Heart left ventricle (tissue), 16 donors: ENCODE results near the gene FHL1. TPM values are rescaled to one million over a fixed set of nuclear protein-coding genes. Genes with fewer than 3 reads are reported as not detected.
A peak's percentile ranks its signal among the peaks of the same experiment; 100 is the strongest.

Experiments used
- ATAC-seq, 4 donors: fragments of 200-7000 bp; cut with Tn5 transposase; one replicate each; pipeline ENCODE4 v1.9.1; 2020 to 2022; ENCODE audit warnings: moderate library complexity in 4 of 4, mild to moderate bottlenecking in 3 of 4, moderate number of reproducible peaks in 1 of 4
- DNase-seq, 5 donors: peaks; one replicate each; pipeline ENCODE4 v3.0.0-alpha.2; 2020
- H3K27ac ChIP-seq, 12 donors: fragments of 200-600 bp; sonication (generic) in 4 of 12; one replicate each; pipeline versions ENCODE4 v1.5.0 to v1.8.0; 2016 to 2022; ENCODE audit warnings: mild to moderate bottlenecking in 2 of 12
- H3K27me3 ChIP-seq, 9 donors: fragments of 200-600 bp; sonication (generic) in 2 of 9; one replicate each; pipeline versions ENCODE4 v1.5.1 to v1.8.0; 2016 to 2022; ENCODE audit warnings: mild to moderate bottlenecking in 3 of 9
- H3K36me3 ChIP-seq, 9 donors: fragments of 200-600 bp; sonication (generic) in 2 of 9; one replicate each; pipeline versions ENCODE4 v1.5.0 to v1.8.0; 2018 to 2022; ENCODE audit warnings: mild to moderate bottlenecking in 2 of 9
- H3K4me1 ChIP-seq, 12 donors: fragments of 200-600 bp; sonication (generic) in 4 of 12; one replicate each; pipeline versions ENCODE4 v1.5.0 to v1.8.0; 2016 to 2022; ENCODE audit warnings: mild to moderate bottlenecking in 3 of 12
- H3K4me3 ChIP-seq, 12 donors: fragments of 200-600 bp; sonication (generic) in 4 of 12; one replicate each; pipeline versions ENCODE4 v1.5.0 to v1.8.0; 2017 to 2022; ENCODE audit warnings: mild to moderate bottlenecking in 9 of 12, moderate library complexity in 4 of 12
- H3K9me3 ChIP-seq, 12 donors: fragments of 200-600 bp; sonication (generic) in 4 of 12; one replicate each; pipeline versions ENCODE4 v1.5.0 to v1.8.0; 2016 to 2022; ENCODE audit warnings: mild to moderate bottlenecking in 1 of 12
- CTCF ChIP-seq, 12 donors: fragments of 200-600 bp; sonication (generic) in 4 of 12; IDR thresholded peaks; one replicate each; pipeline versions ENCODE4 v1.5.0 to v1.8.0; 2018 to 2022; ENCODE audit warnings: antibody characterized with exemption in 12 of 12, mild to moderate bottlenecking in 5 of 12
- POLR2A ChIP-seq, 2 donors: fragments of 450-650 bp; IDR thresholded peaks; one replicate each; pipeline ENCODE4 v1.6.1; 2017; ENCODE audit warnings: antibody characterized with exemption in 2 of 2, mild to moderate bottlenecking in 2 of 2, moderate library complexity in 2 of 2
- WGBS, 4 donors: extraction: QIAGEN DNeasy Blood & Tissue Kit in 2 of 4; methylation state at CpG; one replicate each; pipeline versions ENCODE4 v1.1.5 to v1.1.7; 2013 to 2018; 5-methylcytosine and 5-hydroxymethylcytosine counted together
- intact Hi-C, 10 donors: fragments of 100-400 bp; cut with DNase I; formaldehyde crosslinking; loops; one replicate each; pipeline versions ENCODE4 v1.11.1 to v1.14.2; 2022
- polyA plus RNA-seq, 2 donors: library from polyadenylated mRNA; stranded (reverse); fragments of 200-250 nt; gene quantifications; one replicate each; pipeline ENCODE4 v1.2.3, GENCODE V29; 2013
- total RNA-seq, 9 donors: library from RNA; depleted of rRNA in 2 of 9; stranded (reverse); fragments of >200 nt in 2 of 9; fragmentation: NEBNext Ultra II Directional in 3 of 9; extraction: Animal tissue kit (Norgen Biotek cat#: 25700) in 3 of 9; gene quantifications; one replicate each; pipeline versions ENCODE4 v1.1.0 to v1.2.4, GENCODE V29; 2016 to 2023
- donor health status: ischemic (EF 13 %, LVEDD 7.1; RV severe dilation, severe dysfunction).
- donor health status: healthy with polysubstance abuse.
- donor health status: DM: no; HTN: yes; CAD: no.
- donor health status: DM: no; HTN: no; CAD: no.
- donor health status: ischemic (EF 25% LVEDD 6.9; RV normal size, moderate dysfunction).
- donor health status: ischemic (EF 25% LVEDD 5.7; RV mildly dilated, moderate dysfunction).
- donor health status: healthy.
- donor health status: DM: yes; HTN: yes; CAD: no.
- donor health status: ischemic (EF 35%, LVEDD 5.7; RV mildly dilated, moderate dysfunction).
- donor health status: nonischemic (EF 11% LVEDD 7.7; RV severe dilation, severe dysfunction).
- donor health status: DM: yes; HTN: yes; CAD: no.
- donor health status: PGD.
- donor health status: ischemic (EF 29% LVEDD 5.4; RV normal size, mild dysfunction).
- donor health status: nonischemic (EF 23%, LVEDD 6.1; RV moderate dilation, normal function).

Gene FHL1
- total and polyA plus RNA-seq, 11 donors: 1,119 to 4,800 (median 2,127) TPM

DNA sequence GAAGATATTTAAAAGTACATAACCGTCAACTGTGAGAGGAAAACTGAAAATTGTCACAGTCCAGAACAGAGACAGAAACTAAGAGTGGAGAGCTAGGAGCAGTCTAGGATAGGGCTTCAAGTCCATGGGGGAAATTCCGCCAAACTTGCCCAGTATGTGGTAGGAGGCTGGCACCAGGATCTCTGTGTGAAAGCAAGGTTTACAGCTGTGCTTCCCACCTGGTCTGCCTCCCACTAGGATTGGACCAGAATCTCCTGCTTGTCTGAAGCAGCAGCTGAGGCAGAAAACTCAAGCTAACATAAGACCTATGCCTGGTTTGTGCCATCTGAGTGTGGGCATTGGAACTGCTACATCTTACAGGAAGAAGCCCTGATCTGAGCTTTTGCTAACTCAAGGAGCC is 18.6 kb upstream of the FHL1 start:
- Histone ChIP-seq H3K4me1 (peaks cover 0 to 18% (median 4%) of the 10 kb centered on the region in 12 donors), H3K27ac (peak overlapping the region in 2 of 12 donors; percentile 5 to 12), H3K36me3 (no peaks in the 10 kb centered on the region), H3K9me3 (no peaks in the 10 kb centered on the region), H3K4me3 (no peak overlapping the region), H3K27me3 (no peaks in the 10 kb centered on the region)
- WGBS, 4 donors: 84 to 98% (median 93%) methylated on average over 2 of the region's 2 CpGs
- intact Hi-C loops: loop anchor here in 1 of 10 donors (10.0 kb wide), 1 partner anchor 74 kb away; no protein-coding TSS in a partner anchor
- no peak for TF ChIP-seq POLR2A (IDR thresholded peaks at IDR 0.05)
- TF ChIP-seq CTCF (IDR thresholded peaks at IDR 0.05): no peak
- no peak for DNase-seq
- ATAC-seq: no peak

- TF ChIP-seq CTCF (IDR thresholded peaks at IDR 0.05) (no peak), POLR2A (IDR thresholded peaks at IDR 0.05) (no peak)
- Histone ChIP-seq H3K27me3 (no peaks in the 10 kb centered on the region), H3K4me3 (no peak overlapping the region), H3K27ac (peak overlapping the region in 1 of 12 donors; percentile 42), H3K9me3 (no peaks in the 10 kb centered on the region), H3K36me3 (no peaks in the 10 kb centered on the region), H3K4me1 (peaks cover 0 to 17% (median 3%) of the 10 kb centered on the region in 12 donors)
- ATAC-seq (peak in 1 of 4 donors; percentile 49), DNase-seq (no peak)
- 68 to 90% (median 80%) methylated on average over 6 of the region's 6 CpGs for WGBS, 4 donors
- intact Hi-C loops: no loop called here
Observed at GRCh38 chrX:136130931-136131833, 16.2 kb upstream of the FHL1 start.

DNA sequence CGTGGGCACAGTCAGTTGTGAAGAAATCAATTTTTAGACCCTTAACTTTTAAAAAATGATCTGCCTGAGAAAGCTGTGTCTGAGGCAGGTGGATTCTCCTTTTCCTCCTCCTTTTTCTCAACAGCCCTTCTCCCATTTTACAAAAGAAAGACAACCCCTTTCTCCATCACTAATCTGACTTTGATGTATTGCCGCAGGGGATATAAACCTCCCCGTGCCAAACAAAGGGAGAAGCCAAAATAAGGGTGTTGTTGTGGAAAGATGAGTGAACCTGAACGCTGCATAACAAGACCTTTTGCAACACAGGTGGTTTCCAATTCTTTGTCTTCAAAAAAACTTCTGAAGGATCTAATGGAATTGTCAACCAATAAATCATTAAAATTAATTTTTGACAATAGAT is 8.4 kb upstream of the FHL1 start:
- DNase-seq (no peak), ATAC-seq (no peak)
- H3K9me3 ChIP-seq: no peaks in the 10 kb centered on the region
- no peak overlapping the region for H3K27ac ChIP-seq
- intact Hi-C loops: no loop called here
- no peaks in the 10 kb centered on the region for H3K27me3 ChIP-seq
- 61 to 87% (median 78%) methylated on average over 4 of the region's 4 CpGs for WGBS, 4 donors
- no peaks in the 10 kb centered on the region for H3K36me3 ChIP-seq
- H3K4me1 ChIP-seq: no peaks in the 10 kb centered on the region
- H3K4me3 ChIP-seq: no peak overlapping the region
- TF ChIP-seq CTCF (IDR thresholded peaks at IDR 0.05) (no peak), POLR2A (IDR thresholded peaks at IDR 0.05) (no peak)

GRCh38 chrX:136141569-136141968 is 5.8 kb upstream of the FHL1 start:
- Histone ChIP-seq H3K4me3 (no peak overlapping the region), H3K4me1 (peaks cover 0 to 4% (median 0%) of the 10 kb centered on the region in 12 donors), H3K36me3 (no peaks in the 10 kb centered on the region), H3K27ac (no peak overlapping the region), H3K27me3 (peaks cover 0 to 11% (median 0%) of the 10 kb centered on the region in 9 donors), H3K9me3 (no peaks in the 10 kb centered on the region)
- ATAC-seq (no peak), DNase-seq (no peak)
- intact Hi-C loops: no loop called here
- no peak for TF ChIP-seq CTCF (IDR thresholded peaks at IDR 0.05)
- 61 to 83% (median 77%) methylated on average over 3 of the region's 3 CpGs for WGBS, 4 donors
